Globus pallidus (tissue), 1 donor: ENCODE data around the gene ONECUT2.
"Not testable (repeated sequence)": the region's sequence is repeated elsewhere in the genome, so short reads cannot be mapped to it uniquely, and the experiment has no call there.

ENCODE experiments used
- DNase-seq: peaks from one replicate; pipeline ENCODE4 v3.0.0-alpha.2; 2015; ENCODE audit warnings: low spot score

ONECUT2 gene

GRCh38 chr18:57446322-57446721 is 11.1 kb downstream of the ONECUT2 start:
- DNase-seq: no peak

GRCh38 chr18:57447154-57447621 is 12.0 kb downstream of the ONECUT2 start:
- DNase-seq: no peak

GRCh38 chr18:57455576-57456129 is 20.5 kb downstream of the ONECUT2 start:
- no peak for DNase-seq

GRCh38 chr18:57461652-57462269 is 26.6 kb downstream of the ONECUT2 start:
- DNase-seq: no peak

- no peak for DNase-seq
Measured at GRCh38 chr18:57466307-57466706, 31.1 kb downstream of the ONECUT2 start.

- DNase-seq: no peak
Measured at GRCh38 chr18:57466745-57467409, 31.7 kb downstream of the ONECUT2 start.

GRCh38 chr18:57469884-57470283 is 34.7 kb downstream of the ONECUT2 start:
- DNase-seq: no peak

GRCh38 chr18:57475408-57475807 is 40.2 kb downstream of the ONECUT2 start:
- no peak for DNase-seq

- no peak for DNase-seq
Measured at GRCh38 chr18:57475903-57476302, 40.7 kb downstream of the ONECUT2 start.

GRCh38 chr18:57480733-57481132 is 45.6 kb downstream of the ONECUT2 start:
- DNase-seq: no peak

GRCh38 chr18:57497372-57498294 is 62.5 kb downstream of the ONECUT2 start:
- DNase-seq: no peak

GRCh38 chr18:57498682-57499256 is 63.6 kb downstream of the ONECUT2 start:
- no peak for DNase-seq

GRCh38 chr18:57502624-57503023 is 67.5 kb downstream of the ONECUT2 start:
- no peak for DNase-seq

- DNase-seq: no peak
Measured at GRCh38 chr18:57505231-57505630, 70.1 kb downstream of the ONECUT2 start.

- no peak for DNase-seq
Measured at GRCh38 chr18:57516056-57516455, 80.9 kb downstream of the ONECUT2 start.

GRCh38 chr18:57518533-57518932 is 83.4 kb downstream of the ONECUT2 start:
- no peak for DNase-seq

GRCh38 chr18:57519668-57520424 is 84.7 kb downstream of the ONECUT2 start:
- no peak for DNase-seq

- DNase-seq: not testable (repeated sequence)
Measured at GRCh38 chr18:57522348-57522747, 87.2 kb downstream of the ONECUT2 start.

GRCh38 chr18:57523171-57523956 is 88.2 kb downstream of the ONECUT2 start:
- DNase-seq: peak; percentile 39

GRCh38 chr18:57527556-57528229 is 92.5 kb downstream of the ONECUT2 start:
- DNase-seq: no peak
